G401 (cell line): ENCODE measurements around the gene LARP4. TPM values are rescaled to one million over a fixed set of nuclear protein-coding genes. Genes with fewer than 3 reads are reported as not detected.
"Not testable (repeated sequence)": the region's sequence is repeated elsewhere in the genome, so short reads cannot be mapped to it uniquely, and the experiment has no call there.

Experiments
- DNase-seq: peaks from one replicate; pipeline ENCODE4 v3.0.0-alpha.2; 2015; ENCODE audit warnings: low spot score
- in situ Hi-C: cut with HindIII; loops from 2 replicates; pipeline ENCODE4 v1.10.0; 2016; ENCODE audit warnings: low sequenced_read_pairs, mixed read lengths
- total RNA-seq: library from RNA; depleted of rRNA; stranded (reverse); fragments of >200 nt; shearing (Covaris generic); gene quantifications from 2 replicates; pipeline ENCODE4 v1.2.3, GENCODE V29; 2014; rRNA removed

Gene LARP4
- total RNA-seq = 29.7 and 50.4 TPM in 2 replicates

GRCh38 chr12:50400638-50401499, at the start of gene LARP4:
Gene LARP4, plus strand, starts transcription at chr12:50400885. Its CDS starts 126 bp downstream, at chr12:50401011.
- in situ Hi-C loops = no loop called here
- DNase-seq = peak; percentile 96

- in situ Hi-C loops = no loop called here
- no peak for DNase-seq
Observed at GRCh38 chr12:50351120-50352043, 49.3 kb upstream of the LARP4 start.

GRCh38 chr12:50353404-50353803, 47.3 kb upstream of the LARP4 start:
- no peak for DNase-seq
- in situ Hi-C loops = no loop called here

GRCh38 chr12:50353869-50354593, 46.7 kb upstream of the LARP4 start:
- in situ Hi-C loops = no loop called here
- no peak for DNase-seq

- DNase-seq = no peak
- in situ Hi-C loops = no loop called here
Observed at GRCh38 chr12:50354908-50355307, 45.8 kb upstream of the LARP4 start.

- in situ Hi-C loops = no loop called here
- no peak for DNase-seq
Observed at GRCh38 chr12:50355365-50355764, 45.3 kb upstream of the LARP4 start.

- in situ Hi-C loops = no loop called here
- no peak for DNase-seq
Observed at GRCh38 chr12:50362671-50363070, 38.0 kb upstream of the LARP4 start.

GRCh38 chr12:50363141-50363540, 37.5 kb upstream of the LARP4 start:
- in situ Hi-C loops = no loop called here
- no peak for DNase-seq

- DNase-seq = no peak
- in situ Hi-C loops = no loop called here
Observed at GRCh38 chr12:50365709-50366406, 34.8 kb upstream of the LARP4 start.

GRCh38 chr12:50370672-50371071, 30.0 kb upstream of the LARP4 start:
- in situ Hi-C loops, DNase-seq: not testable (repeated sequence)

GRCh38 chr12:50375802-50376201, 24.9 kb upstream of the LARP4 start:
- in situ Hi-C loops = no loop called here
- DNase-seq = no peak

GRCh38 chr12:50380761-50381325, 19.8 kb upstream of the LARP4 start:
- no peak for DNase-seq
- in situ Hi-C loops = no loop called here

- in situ Hi-C loops = no loop called here
- DNase-seq = no peak
Observed at GRCh38 chr12:50387487-50387886, 13.2 kb upstream of the LARP4 start.

GRCh38 chr12:50387972-50388478, 12.7 kb upstream of the LARP4 start:
- in situ Hi-C loops = no loop called here
- DNase-seq = no peak

- in situ Hi-C loops, DNase-seq: not testable (repeated sequence)
Observed at GRCh38 chr12:50388793-50389192, 11.9 kb upstream of the LARP4 start.

GRCh38 chr12:50390316-50390741, 10.4 kb upstream of the LARP4 start:
- DNase-seq = no peak
- in situ Hi-C loops = no loop called here

GRCh38 chr12:50394469-50395029, 6.1 kb upstream of the LARP4 start:
- in situ Hi-C loops = no loop called here
- DNase-seq = no peak

- DNase-seq = no peak
- in situ Hi-C loops = no loop called here
Observed at GRCh38 chr12:50397117-50397650, 3.5 kb upstream of the LARP4 start.
